ENCODE results near the gene MYH11. TPM values are rescaled to one million over a fixed set of nuclear protein-coding genes. Genes with fewer than 3 reads are reported as not detected.

The MYH11 gene
- total RNA-seq, 1 experiment from 2014 or later = not detected

DNA sequence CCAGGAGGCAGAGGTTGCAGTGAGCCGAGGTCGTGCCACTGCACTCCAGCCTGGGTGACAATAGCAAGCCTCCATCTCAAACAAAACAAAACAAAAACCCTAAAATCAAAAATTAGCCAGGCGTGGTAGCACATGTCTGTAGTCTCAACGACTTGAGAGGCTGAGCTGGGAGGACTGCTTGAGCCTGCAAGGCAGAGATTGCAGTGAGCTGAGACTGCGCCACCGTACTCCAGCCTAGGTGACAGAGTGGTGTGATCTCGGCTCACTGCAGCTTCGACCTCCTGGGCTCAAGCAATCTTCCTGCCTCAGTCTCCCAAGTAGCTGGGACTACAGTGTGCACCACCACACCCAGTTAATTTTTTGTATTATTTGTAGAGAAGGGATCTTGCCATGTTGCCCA, 87.6 kb downstream of the MYH11 start:
- CTCF ChIA-PET = no interaction called here

GRCh38 chr16:15768201-15768600, 88.6 kb downstream of the MYH11 start:
- Mint-ChIP-seq H3K4me3 (ENCODE audit: unreplicated experiment) (no peak overlapping the region), H3K9me3 (ENCODE audit: unreplicated experiment) (no peaks in the 10 kb centered on the region), H3K27me3 (ENCODE audit: insufficient read depth, unreplicated experiment) (peaks cover 2% of the 10 kb centered on the region), H3K27ac (ENCODE audit: unreplicated experiment) (no peak overlapping the region), H3K36me3 (ENCODE audit: insufficient read depth, unreplicated experiment) (no peaks in the 10 kb centered on the region), H3K4me1 (ENCODE audit: low read depth, unreplicated experiment) (no peaks in the 10 kb centered on the region)
- ChIA-PET POLR2A (no interaction called here), CTCF (no interaction called here)
- no TSS peak for BruUV-seq (replicated peaks)
- Histone ChIP-seq H3K4me3 (ENCODE audit: low read depth, low read length) (no peak overlapping the region), H3K27me3 (replicated peaks; ENCODE audit: control insufficient read depth, insufficient read depth, low read length) (no peaks in the 10 kb centered on the region), H3K9me3 (no peaks in the 10 kb centered on the region), H3K36me3 (ENCODE audit: control insufficient read depth, insufficient read depth, low read length) (no peaks in the 10 kb centered on the region), H3K4me1 (no peaks in the 10 kb centered on the region)
- TF ChIP-seq CTCF (IDR thresholded peaks at IDR 0.05; ENCODE audit: insufficient read depth in 1 of 2, low read depth in 1 of 2, low read length in 1 of 2, severe bottlenecking in 1 of 2, unreplicated experiment in 1 of 2) = no peak
- intact Hi-C loops (cut with micrococcal nuclease; ENCODE audit: unreplicated experiment) = loop anchor here (5.0 kb wide), 1 partner anchor 429 kb away; no protein-coding TSS in a partner anchor
- no peak for DNase-seq

More for the DNA sequence above, 87.6 kb downstream of the MYH11 start:
- no peak for TF ChIP-seq CTCF (IDR thresholded peaks at IDR 0.05; ENCODE audit: insufficient read depth in 1 of 2, low read depth in 1 of 2, low read length in 1 of 2, severe bottlenecking in 1 of 2, unreplicated experiment in 1 of 2)
- H3K36me3 ChIP-seq (ENCODE audit: control insufficient read depth, insufficient read depth, low read length) = no peaks in the 10 kb centered on the region
- Mint-ChIP-seq H3K9me3 (ENCODE audit: unreplicated experiment) (no peaks in the 10 kb centered on the region), H3K4me1 (ENCODE audit: low read depth, unreplicated experiment) (no peaks in the 10 kb centered on the region), H3K27me3 (ENCODE audit: insufficient read depth, unreplicated experiment) (peaks cover 2% of the 10 kb centered on the region), H3K4me3 (ENCODE audit: unreplicated experiment) (no peak overlapping the region), H3K27ac (ENCODE audit: unreplicated experiment) (no peak overlapping the region), H3K36me3 (ENCODE audit: insufficient read depth, unreplicated experiment) (no peaks in the 10 kb centered on the region)
- H3K9me3 ChIP-seq = no peaks in the 10 kb centered on the region
- no peak for DNase-seq
- BruUV-seq (replicated peaks) = no TSS peak
- no peaks in the 10 kb centered on the region for H3K27me3 ChIP-seq (replicated peaks; ENCODE audit: control insufficient read depth, insufficient read depth, low read length)
- H3K4me3 ChIP-seq (ENCODE audit: low read depth, low read length) = no peak overlapping the region
- H3K4me1 ChIP-seq = no peaks in the 10 kb centered on the region
- POLR2A ChIA-PET = no interaction called here
- intact Hi-C loops (cut with micrococcal nuclease; ENCODE audit: unreplicated experiment) = loop anchor here (5.0 kb wide), 1 partner anchor 428 kb away; no protein-coding TSS in a partner anchor

GRCh38 chr16:15766918-15767317, 89.9 kb downstream of the MYH11 start:
- no TSS peak for BruUV-seq (replicated peaks)
- ChIA-PET CTCF (no interaction called here), POLR2A (no interaction called here)
- H3K9me3 Mint-ChIP-seq (ENCODE audit: unreplicated experiment) = no peaks in the 10 kb centered on the region
- peaks cover 6% of the 10 kb centered on the region for H3K27me3 Mint-ChIP-seq (ENCODE audit: insufficient read depth, unreplicated experiment)
- Histone ChIP-seq H3K4me1 (no peaks in the 10 kb centered on the region), H3K27me3 (replicated peaks; ENCODE audit: control insufficient read depth, insufficient read depth, low read length) (no peaks in the 10 kb centered on the region), H3K36me3 (ENCODE audit: control insufficient read depth, insufficient read depth, low read length) (no peaks in the 10 kb centered on the region), H3K4me3 (ENCODE audit: low read depth, low read length) (no peak overlapping the region), H3K9me3 (no peaks in the 10 kb centered on the region)
- no peak for DNase-seq
- H3K36me3 Mint-ChIP-seq (ENCODE audit: insufficient read depth, unreplicated experiment) = no peaks in the 10 kb centered on the region
- H3K4me1 Mint-ChIP-seq (ENCODE audit: low read depth, unreplicated experiment) = no peaks in the 10 kb centered on the region
- H3K27ac Mint-ChIP-seq (ENCODE audit: unreplicated experiment) = no peak overlapping the region
- TF ChIP-seq CTCF (IDR thresholded peaks at IDR 0.05; ENCODE audit: insufficient read depth in 1 of 2, low read depth in 1 of 2, low read length in 1 of 2, severe bottlenecking in 1 of 2, unreplicated experiment in 1 of 2) = no peak
- no peak overlapping the region for H3K4me3 Mint-ChIP-seq (ENCODE audit: unreplicated experiment)
- intact Hi-C loops (cut with micrococcal nuclease; ENCODE audit: unreplicated experiment) = loop anchor here (1.0 to 5.0 kb wide), 3 partner anchors 55 to 430 kb away; no protein-coding TSS in a partner anchor

Measured in Caco-2 (cell line).